Measurements from ENCODE around the gene RNASE8.

The RNASE8 gene

DNA sequence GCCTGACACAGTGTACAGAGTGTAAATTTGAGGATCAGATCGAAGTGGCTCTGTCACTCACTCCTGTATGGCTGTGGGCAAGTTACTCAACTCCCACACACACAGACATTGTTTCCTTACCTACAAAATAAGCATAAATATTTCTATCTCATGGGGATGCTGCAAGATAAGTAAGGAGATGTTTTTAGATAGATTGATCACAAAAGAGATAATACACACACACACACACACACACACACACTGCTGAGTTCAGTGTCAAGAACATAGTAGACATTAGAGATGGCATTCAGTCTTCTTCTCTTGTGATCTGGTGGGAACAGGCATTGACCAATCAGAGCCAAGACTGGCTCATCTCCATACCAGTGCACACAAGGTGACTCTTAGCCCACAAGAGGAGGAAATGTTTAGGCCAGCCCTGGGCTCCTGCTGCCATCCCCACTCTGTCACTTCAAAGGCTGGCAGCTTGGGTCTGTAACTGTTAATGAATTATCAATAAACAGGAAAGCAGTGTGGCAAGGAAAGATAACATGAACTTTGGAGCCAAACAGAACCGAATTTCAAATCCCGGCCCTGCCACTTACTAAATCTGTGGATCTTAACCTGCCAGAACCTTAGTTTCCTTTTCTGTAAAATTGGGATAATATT, 3.4 kb upstream of the RNASE8 start:
- no peak for DNase-seq

DNA sequence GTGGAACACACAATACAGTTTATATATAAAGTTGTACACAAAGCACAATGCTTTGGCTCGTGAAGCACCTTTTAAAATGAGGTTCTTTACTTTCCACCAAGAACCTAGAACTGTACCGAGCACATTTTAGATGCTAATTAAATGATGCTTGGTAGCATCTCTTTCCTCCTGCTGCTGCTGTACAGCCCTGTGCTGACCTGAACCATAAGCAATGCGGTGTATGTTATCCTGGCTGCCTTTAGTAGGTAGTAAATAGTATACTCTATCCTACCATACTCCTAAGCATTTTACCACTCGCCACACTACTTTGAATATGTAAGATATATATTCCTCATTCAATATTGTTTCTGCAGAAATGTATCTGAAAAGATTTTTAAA, 2.9 kb upstream of the RNASE8 start:
- DNase-seq: no peak

DNA sequence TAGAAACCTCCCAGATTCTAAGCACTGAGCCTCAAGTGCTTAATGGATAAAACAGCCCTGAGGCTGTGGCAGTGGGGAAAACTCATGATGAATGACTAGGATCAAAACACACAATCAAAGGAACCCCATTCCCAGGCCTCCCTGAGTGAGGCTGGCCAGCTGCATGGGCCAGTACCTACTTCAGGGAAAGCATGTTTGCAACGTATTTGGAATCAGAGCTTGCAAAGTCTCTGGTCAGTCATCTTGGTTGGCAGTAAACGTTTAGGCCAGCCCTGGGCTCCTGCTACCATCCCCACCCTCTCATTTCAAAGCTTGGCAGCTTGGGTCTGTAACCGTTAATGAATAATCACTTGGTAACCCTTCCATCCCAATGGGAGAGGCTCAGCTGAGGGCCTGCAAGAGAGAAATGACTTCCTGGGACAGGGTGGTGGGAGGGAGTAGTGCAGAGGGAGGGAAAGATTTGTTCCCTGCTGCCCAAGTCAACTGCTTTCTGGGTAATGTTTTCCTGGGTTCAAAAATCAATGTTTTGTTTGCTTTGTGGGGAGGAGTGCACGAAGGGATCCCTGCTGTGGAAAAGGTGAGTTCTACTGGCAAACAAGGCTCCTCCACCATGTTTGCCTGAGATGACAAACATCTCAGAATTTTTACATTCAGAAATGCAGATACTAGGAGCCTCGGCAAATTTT, 2.0 kb upstream of the RNASE8 start:
- no peak for DNase-seq

DNA sequence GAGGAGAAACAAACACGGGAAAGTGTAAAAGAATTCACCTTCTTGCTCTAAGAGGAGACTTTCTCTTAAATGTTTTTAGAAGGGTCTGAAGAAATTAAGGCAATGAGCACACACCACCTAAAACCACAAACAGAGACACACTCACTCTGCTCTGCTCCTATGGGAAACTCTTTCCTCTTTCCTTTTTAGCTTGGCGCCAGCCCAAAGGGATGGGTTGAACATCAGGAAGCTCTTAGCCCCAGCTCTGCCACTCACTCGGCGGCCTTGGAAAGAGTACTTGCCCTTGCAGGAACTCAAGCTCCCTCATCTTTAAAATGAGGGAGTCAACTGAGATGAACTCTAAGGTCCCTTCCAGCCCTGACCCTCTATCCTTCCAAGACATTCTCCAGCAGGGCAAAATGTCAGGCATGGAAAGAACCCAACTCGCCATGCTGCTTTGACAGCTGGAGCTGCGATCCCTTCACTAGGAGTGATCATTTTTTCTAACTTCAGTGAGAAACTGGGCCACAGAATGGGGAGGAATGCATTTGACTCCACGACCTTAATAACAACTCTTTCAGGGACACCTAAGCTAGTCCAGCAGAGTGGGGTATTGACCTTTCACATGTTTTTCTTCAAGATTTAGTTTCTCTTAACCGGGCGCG, 980 bp upstream of the RNASE8 start:
- DNase-seq: no peak

DNA sequence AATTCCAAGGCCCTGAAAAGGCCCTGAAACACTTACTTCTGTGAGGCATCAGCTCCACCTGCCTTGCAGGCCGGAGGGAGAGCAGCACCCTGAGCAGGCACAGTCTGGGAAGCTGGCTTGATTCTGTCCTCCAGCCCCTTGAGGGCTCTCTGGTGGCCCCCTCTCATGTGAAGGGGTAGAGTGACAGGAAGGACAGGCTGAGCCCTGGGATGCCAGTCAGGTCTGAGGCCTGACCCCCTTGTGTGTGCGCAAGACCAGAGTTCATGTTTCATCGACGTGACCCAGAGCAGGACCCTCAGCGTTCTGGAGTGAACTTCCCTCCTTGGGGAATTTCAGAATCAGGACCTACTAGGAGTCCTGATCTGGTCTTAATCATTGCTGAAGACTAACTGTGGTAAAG, 1.3 kb downstream of the RNASE8 start:
- no peak for DNase-seq

DNA sequence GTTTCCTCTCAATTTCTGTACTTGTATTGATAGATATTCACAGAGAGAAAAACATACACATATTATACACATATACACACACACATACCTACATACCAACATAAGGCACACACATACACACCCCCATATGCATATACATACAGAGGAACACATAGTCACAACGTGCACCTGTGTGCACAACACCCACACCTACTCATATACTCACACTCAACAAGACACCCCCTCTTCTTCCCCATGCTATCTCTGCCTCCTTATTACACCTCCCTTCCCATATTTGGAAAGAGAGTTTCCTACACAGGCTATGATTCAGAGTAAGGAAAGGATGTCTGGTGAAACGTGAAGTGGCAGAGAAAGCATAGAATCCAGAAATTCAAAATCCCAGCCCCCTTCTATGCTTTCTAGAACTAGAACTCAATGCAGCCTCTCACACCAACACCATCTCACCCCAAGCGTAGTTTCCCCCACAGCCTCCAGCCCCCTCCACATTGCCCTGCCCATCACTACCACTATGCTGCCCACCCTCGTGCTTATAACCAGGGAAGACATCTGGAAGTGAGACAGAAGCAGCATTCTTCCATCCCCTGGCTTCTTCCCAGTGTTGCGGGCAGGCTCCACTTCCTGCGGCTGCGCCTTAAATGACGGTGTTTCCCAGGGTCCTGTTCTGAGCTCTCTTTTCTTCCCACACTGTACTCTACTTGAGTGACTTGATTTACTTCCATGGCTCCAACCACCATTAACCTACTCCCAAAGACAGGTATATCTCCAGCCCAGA, 2.4 kb downstream of the RNASE8 start:
- peak in 1 of 2 donors; percentile 16 for DNase-seq

DNA sequence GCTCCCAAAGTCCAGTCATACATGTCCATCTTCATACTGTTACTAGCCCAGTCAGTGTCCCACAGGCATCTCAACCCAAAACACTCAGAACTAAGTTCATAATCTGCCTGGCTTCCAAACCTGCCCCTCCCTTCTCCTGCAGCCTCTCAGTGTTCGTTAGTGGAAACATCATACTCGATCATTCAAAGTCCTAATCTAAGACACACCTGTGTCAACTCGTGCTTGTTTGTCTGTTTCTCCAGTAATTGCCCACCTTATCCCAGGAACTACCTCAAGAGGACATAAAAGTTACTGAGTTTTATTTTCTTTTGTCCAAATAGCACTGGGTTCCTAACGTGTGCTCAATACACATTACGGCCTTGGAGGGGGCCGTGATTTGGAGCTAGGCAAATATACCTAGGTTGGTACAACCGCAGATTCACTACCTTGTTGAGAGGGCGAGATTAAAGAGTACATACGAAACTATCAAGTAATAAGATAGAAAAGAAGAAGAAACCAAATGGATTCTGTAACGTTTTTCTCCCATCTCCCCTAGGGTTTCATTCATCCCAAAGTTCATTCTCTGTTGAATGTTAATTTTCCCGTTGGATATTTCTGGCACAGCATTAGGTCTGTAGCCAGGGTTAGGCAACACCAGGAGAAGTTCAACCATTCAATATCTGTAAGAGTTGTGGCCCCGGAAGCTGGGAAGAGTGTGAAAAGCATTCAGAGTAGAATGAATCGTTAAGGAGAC, 3.2 kb downstream of the RNASE8 start:
- DNase-seq: no peak

DNA sequence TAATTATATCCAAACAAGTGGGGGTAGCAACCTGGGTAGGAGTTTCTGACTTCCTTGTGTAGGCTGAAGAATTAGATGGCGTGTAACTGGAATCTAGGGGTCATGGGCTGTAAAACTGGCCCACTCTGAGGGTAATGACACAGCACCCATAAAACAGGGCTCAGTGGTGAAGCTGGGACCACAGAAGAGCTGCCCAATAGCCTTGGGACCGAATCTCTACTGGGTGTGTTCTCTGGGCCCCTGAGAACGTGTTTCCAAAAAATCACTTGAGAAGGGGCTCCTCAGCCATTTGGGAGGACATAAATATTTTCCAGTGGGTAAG, 3.7 kb downstream of the RNASE8 start:
- DNase-seq: no peak

DNA sequence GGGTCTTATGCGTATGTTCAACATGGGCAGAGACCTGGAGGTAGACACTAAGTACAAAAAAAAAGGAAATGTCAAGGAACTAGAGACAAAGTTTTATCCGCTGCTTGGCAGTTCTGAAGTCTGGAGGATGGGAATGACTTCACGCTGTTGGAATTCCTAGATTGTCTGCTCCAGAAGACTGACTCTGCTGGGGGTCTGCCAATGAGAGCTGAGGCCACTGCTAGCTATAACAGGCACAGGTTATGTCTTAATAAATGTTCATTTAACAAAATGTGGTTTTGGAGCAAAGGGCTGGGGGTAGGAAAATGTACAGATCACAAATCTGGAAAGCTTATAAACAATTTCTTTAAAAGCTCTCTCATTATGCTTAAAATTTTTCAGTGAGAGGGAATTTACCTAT, 5.9 kb downstream of the RNASE8 start:
- no peak for DNase-seq

DNA sequence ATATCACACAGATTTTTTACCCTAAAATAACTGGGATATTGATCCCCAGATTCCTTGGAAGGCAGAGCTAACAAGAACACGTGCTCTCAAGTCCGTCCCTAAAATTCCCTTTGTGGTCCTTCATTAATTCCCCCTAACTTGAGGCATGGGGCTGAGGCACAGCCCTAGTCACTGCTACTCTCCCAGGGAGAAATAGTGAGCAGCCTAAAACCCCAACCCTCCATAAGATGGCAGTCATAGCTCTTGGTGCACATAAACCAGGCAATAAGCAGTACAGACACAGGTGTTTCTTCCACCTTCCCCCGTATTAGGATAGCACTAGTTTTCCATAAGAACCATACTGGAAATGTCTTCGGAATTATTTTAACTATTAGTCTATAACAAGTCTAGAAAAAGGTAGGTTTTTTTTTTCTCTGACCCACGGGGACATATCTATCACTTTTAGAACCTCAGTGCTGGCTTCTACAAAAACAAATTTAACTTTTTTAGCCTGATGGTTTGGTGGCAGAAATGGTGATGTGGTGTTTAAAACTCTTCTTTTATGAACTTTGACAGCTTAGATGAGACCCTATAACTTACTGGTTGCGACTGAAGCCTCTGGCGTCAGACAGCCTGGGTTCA, 9.4 kb downstream of the RNASE8 start:
- no peak for DNase-seq

DNA sequence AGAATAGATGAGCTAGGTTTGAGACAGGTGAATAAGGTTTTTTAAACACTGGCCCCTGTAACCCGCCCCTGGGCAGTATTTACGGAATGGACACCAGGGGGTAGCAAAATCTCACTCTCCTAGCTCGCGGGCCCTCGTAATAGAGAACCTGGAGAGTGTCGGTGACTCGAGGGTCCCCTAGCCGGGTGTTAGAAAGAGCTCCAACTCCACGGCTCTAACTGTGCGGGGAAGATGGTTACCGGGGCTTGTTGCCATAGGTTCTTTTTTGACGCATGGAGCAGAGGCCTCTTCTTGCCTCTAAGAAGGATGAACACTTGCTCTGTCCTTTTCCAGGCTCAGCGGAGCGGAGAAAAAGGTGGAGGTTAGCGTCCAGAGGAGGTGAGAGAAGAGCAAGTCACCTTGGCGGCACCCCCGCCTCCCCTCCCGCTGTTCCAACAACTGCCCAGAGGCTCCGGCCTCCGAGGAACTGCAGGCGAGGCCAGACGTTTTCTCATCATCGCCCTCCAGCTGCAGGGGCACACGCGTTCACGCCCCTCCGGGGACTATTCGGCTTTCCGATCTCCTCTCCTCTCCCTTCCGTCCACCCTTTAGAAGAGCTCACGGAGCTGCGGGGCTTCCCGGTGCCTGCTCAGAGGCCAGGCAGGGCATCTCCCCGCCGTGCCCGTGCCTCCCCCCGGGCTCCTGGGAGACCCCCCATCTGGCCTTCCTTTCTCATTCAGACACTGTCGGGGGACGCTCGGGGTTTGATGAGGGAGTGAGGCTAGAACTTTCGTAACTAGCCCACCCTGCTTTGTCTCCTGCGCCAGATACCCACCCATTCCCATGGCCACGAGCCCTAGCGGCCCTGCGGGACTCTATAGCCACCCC, 11.1 kb downstream of the RNASE8 start:
- DNase-seq: peak; percentile 40 to 57

DNA sequence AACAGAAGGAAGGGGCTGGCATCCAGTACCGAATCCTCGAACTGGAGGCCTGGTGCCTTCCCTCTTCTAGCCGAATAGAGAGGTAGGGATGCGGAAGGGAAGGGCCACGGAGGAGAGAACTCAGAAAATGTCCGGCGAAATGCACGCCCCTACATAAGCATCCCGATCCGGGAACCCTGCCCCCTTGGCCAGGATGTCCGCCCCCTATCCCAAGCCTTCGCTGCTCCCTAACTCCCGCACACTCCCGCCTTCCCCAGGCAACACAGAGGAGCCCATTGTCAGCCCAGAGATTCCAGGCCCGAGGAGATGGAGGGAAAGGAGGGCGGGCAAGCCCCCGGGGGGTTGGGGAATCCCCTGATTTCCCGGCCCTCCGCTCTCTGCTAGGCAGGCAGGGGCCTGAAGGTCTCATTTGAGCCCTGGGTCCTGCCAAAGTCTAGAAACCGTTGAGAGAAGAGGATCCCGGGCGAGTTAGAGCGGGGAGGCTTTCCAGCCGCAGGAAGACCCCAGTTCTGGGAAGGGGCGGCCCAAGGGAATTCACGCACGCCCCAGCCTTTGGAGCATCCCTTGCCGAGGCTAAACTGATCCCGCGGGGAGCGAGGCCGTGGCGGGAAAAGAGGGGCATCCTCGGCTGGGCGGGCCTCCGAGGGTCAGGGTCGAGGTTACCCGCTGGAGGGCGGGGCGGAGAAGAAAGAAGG, 11.9 kb downstream of the RNASE8 start:
- DNase-seq: peak; percentile 68 to 78

DNA sequence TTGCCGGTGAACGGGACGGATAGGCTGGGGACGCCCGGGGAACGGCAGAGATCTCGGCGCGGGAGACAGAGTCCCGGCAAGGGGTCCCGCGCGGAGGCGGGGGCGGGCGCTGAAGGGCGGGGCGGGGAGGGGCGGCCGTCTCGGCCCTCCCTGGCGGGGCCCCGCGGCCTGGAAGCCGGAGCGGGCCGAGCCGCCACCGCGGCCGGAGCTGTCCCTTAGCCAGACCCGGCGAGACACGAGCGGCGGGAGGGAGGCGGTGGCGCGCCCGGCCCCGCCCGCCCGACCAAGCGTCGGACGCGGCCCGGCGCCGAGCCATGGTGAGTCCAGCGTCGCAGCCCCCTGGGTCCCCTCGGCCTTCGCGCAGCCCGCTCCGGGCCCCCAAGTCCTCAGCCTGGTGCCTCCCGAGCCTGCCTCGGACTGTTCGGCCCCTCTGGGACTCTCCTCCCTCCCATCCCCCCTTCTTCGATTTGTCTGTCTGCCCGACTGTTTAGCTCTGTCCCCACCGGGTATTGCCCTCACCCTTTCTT, 12.5 kb downstream of the RNASE8 start, which contains the start of gene ARHGEF40:
Gene ARHGEF40, plus strand, starts transcription at position 222 of the 527 bp plus-strand sequence. Its CDS starts 93 bp downstream, at position 315.
- DNase-seq: peak; percentile 72 to 73

DNA sequence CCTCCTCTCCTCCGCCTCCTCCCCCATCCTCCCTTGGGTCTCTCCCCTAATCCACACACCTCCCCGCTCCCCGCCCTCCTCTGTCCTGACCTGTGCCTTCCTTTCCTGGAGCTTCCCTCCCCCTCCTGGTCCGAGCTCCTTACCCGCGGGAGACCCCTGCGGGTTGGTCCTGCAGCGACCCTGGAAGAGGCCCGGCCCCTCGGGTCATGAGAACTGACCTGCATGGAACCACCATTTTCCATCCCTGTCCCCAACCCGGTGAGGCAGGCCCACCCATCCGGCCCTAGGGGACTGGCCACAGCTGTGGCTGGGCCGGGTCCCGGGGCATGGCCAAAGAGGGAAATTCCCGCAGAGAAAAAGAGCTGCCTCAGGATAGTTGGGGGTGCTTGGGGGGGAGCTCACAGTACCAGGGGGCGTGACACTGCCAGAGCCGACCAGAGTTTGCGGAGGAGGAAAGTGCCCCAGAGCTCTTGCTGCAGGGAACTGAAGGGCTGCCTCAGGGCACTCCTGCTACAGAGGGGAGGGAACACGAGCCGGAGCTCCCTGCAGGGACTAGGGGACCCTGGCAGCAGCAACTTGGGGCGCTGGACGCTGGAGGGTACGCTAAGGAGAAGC, 13.1 kb downstream of the RNASE8 start:
- peak; percentile 11 to 68 for DNase-seq

DNA sequence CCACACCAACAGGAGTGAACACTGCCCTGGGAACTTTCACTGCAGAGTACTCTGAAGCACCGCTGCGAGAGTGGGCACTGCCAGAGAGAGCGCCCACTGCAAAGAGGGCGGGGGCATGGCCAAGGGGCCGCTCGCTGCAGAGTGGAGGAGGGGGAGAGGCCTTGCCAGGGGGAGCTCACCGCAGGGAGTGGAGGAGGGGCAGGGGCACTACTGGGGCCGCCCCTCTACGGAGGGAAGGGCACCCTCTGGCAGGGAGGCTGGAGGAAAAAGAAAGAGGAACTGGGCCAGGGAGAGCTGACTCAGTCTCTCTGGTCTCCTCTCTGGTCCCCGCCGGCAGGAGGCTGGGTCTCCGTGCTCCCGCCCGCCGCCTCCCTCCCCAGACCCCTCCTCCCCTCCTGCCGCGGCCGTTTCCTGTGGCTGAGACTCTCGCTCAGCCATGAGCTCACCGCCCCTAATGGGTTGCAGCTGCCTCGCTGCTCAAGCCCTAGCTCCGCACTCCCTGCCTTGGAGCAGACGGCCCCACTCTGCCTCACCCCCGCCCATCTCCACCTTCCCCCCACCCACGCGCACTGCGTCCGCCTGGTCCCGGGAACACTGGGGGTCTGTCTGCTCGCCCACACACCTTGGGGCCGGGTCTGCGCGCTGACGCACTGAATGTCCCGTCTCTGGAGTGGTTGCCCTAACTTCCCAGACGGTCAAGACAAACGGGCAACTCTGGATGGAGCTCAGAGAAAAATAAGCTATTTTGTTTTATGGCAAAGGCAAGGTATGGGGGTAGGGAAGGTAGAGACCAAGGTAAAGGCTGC, 13.8 kb downstream of the RNASE8 start:
- DNase-seq: peak; percentile 35 to 76

DNA sequence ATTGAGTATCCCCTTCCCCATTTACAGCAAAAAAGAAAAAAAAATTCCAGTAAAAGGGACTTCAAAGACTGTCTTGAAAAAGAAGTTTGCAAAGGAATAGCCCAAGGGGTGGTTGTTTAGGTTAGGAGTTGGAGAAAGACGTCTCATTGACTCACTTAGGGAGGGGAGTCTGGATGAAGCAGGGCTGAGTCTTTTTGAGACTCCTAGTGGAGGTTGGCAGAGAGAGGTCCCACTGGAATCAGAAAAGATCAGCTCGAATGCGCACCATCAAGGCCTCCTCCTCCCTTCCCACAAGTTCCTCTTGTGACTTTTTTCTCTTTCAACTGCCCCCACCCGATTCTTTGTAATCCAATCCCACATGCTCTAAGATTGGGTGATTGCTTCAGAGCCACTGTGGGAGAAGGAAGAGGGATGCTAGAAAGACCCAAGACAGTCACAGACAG, 14.4 kb downstream of the RNASE8 start:
- DNase-seq: peak in 1 of 2 donors; percentile 36

DNA sequence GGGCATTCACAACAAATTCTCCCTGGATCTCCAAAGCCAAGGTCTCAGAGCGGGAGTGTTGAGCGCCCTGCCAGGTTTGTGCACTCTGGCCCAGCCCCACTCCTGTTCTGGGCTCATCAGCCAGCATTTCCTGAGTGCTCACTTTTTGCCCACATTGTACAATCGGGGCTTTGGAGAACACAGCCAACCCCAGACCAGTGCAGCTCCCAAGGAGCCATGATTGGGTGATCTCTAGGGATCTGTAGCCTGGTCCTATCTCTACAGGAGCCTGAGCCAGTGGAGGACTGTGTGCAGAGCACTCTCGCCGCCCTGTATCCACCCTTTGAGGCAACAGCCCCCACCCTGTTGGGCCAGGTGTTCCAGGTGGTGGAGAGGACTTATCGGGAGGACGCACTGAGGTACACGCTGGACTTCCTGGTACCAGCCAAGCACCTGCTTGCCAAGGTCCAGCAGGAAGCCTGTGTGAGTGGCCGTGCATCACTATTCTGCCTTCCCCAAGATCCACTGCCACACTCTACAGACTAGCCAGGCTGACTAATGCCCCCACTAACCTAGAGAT, 15.2 kb downstream of the RNASE8 start:
- no peak for DNase-seq

DNA sequence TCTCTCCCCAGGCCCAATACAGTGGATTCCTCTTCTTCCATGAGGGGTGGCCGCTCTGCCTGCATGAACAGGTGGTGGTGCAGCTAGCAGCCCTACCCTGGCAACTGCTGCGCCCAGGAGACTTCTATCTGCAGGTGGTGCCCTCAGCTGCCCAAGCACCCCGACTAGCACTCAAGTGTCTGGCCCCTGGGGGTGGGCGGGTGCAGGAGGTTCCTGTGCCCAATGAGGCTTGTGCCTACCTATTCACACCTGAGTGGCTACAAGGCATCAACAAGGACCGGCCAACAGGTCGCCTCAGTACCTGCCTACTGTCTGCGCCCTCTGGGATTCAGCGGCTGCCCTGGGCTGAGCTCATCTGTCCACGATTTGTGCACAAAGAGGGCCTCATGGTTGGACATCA, 16.3 kb downstream of the RNASE8 start:
- DNase-seq: no peak
